HG03175 (cell line): ENCODE results near the gene TBX20.
"Not testable (repeated sequence)": the region's sequence is repeated elsewhere in the genome, so short reads cannot be mapped to it uniquely, and the experiment has no call there.

Experiments used
- ATAC-seq: cut with Tn5 transposase; IDR thresholded peaks from one replicate; pipeline ENCODE4 v1.9.1; 2021; ENCODE audit warnings: mild to moderate bottlenecking, moderate library complexity; ENCODE audit not compliant: unreplicated experiment

TBX20 gene

GRCh38 chr7:35167158-35167557, 86.7 kb downstream of the TBX20 start:
- not testable (repeated sequence) for ATAC-seq

DNA sequence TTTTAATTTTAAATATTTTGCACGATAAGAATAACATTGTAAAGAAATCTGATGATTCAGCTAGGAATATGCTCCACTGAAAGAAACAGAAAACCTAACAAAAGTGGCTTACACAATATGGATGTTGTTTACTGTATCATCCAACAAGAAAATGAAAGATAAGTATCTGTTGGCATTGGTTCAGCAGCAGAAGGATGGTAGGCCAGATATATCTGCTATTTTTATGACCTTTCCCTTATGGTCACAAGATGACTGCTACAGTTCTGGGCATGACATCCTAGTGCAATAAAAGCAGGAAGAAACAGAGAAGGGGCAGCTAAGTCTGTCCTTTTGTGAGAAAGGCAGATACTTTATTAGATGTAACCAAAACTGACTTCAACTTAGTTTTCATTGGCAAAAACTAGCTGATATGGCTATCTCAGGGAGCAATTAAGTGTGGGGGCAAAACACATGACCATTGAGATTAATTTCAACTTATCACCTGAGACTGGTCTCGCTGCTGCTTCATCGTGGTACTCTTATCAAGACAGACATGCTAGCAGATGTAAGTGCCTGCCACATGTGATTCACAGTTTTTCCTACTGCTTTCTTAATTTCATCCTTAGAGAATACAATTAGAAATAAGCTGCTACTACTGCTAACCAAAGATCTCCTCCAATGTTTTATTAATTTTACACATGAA, 92.7 kb downstream of the TBX20 start:
- ATAC-seq, result not testable (repeated sequence)
